ENCODE data around the gene RTKN. TPM values are rescaled to one million over a fixed set of nuclear protein-coding genes. Genes with fewer than 3 reads are reported as not detected.

RTKN gene
- total RNA-seq, 1 donor from 2014 or later, result 11.6 TPM

DNA sequence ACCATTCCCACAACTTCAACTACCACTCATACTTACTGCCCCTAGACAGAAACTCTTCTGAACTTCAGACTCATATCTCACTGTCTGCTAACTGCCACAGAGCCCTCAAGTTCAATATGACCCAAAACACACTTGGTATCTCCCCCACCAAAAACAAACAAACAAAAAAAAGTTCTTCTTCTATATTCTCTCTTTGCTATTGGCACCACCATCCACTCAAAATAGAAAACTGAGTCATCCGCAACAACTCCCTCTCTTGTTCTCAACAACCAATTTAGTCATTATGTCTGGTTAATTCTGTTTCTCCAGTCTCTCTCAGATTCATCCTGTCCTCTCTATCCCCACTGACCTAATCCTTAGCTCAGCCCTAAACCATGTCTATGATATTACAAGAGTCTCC is 54.4 kb downstream of the RTKN start:
- TF ChIP-seq CTCF (IDR thresholded peaks at IDR 0.05), result no peak
- no peaks in the 10 kb centered on the region for H3K9me3 Mint-ChIP-seq
- no peaks in the 10 kb centered on the region for H3K27me3 Mint-ChIP-seq
- H3K27ac Mint-ChIP-seq, result no peak overlapping the region
- POLR2A ChIA-PET, result no interaction called here
- ATAC-seq (ENCODE audit: low read depth), result no peak
- no peak for DNase-seq
- no peak overlapping the region for H3K4me3 Mint-ChIP-seq
- H3K4me1 Mint-ChIP-seq, result peaks cover 6% of the 10 kb centered on the region
- CTCF ChIA-PET, result no interaction called here
- peaks cover 18% of the 10 kb centered on the region for H3K36me3 Mint-ChIP-seq (ENCODE audit: low read depth)
- intact Hi-C loops (cut with micrococcal nuclease), result no loop called here

DNA sequence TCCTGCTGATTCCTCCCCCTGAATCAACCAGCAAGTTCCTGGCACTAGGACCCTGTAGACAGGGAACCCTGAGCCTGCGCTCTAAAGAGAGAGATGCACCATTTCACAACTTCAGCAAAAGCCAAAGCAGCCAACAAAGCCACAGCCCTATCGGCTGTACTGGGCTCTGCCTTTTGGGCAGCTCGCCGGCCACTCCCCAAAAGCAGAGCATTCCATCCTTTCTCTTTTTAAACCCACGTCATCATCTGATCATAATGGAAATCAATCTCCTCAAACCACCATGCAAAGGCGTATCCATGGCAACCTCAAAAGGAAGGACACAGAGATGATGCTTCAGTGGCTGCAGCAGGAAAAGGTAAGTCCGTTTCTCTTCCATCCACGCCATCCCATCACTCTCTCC is 56.3 kb downstream of the RTKN start:
- intact Hi-C loops (cut with micrococcal nuclease), result no loop called here
- Mint-ChIP-seq H3K36me3 (ENCODE audit: low read depth) (peaks cover 20% of the 10 kb centered on the region), H3K27me3 (no peaks in the 10 kb centered on the region), H3K9me3 (no peaks in the 10 kb centered on the region), H3K4me3 (no peak overlapping the region), H3K27ac (no peak overlapping the region), H3K4me1 (peaks cover 12% of the 10 kb centered on the region)
- ChIA-PET CTCF (no interaction called here), POLR2A (no interaction called here)
- no peak for TF ChIP-seq CTCF (IDR thresholded peaks at IDR 0.05)
- ATAC-seq (ENCODE audit: low read depth) (no peak), DNase-seq (no peak)

- no peaks in the 10 kb centered on the region for H3K9me3 Mint-ChIP-seq
- no peaks in the 10 kb centered on the region for H3K27me3 Mint-ChIP-seq
- no peak for TF ChIP-seq CTCF (IDR thresholded peaks at IDR 0.05)
- H3K36me3 Mint-ChIP-seq (ENCODE audit: low read depth), result peaks cover 22% of the 10 kb centered on the region
- H3K27ac Mint-ChIP-seq, result no peak overlapping the region
- POLR2A ChIA-PET, result no interaction called here
- H3K4me1 Mint-ChIP-seq, result peaks cover 18% of the 10 kb centered on the region
- no peak for ATAC-seq (ENCODE audit: low read depth)
- no peak overlapping the region for H3K4me3 Mint-ChIP-seq
- no peak for DNase-seq
- CTCF ChIA-PET, result no interaction called here
- intact Hi-C loops (cut with micrococcal nuclease), result no loop called here
These were observed 57.7 kb downstream of the RTKN start for GRCh38 chr2:74384051-74384450.

DNA sequence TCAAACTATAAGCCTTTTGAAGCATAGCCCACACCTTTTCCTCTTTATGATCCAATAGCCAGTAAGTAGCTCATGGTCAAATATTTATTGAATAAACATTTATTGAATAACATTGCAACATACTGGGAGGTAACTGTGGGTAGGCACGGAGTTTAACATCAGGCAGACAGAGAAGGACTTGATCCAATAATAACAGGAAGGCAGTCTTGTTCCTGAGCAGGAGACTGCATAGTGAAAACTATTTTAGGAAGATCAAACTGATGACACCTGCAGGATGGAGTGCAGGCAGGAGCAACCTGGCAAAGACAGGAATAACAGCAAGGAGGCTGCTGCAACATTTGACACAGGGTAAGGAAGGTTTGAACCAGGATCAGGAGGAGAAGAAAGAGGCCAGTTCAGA is 58.5 kb downstream of the RTKN start:
- Mint-ChIP-seq H3K4me3 (no peak overlapping the region), H3K27me3 (no peaks in the 10 kb centered on the region), H3K36me3 (ENCODE audit: low read depth) (peaks cover 22% of the 10 kb centered on the region), H3K9me3 (no peaks in the 10 kb centered on the region), H3K4me1 (peaks cover 18% of the 10 kb centered on the region), H3K27ac (no peak overlapping the region)
- no peak for TF ChIP-seq CTCF (IDR thresholded peaks at IDR 0.05)
- POLR2A ChIA-PET, result interaction anchor here (0.7 kb wide), 1 partner anchor 100 kb away, joined by 3 read pairs; no protein-coding TSS in a partner anchor
- DNase-seq, result no peak
- intact Hi-C loops (cut with micrococcal nuclease), result no loop called here
- ATAC-seq (ENCODE audit: low read depth), result no peak
- CTCF ChIA-PET, result interaction anchor here (0.7 kb wide), 1 partner anchor 9 kb away, joined by 3 read pairs; no protein-coding TSS in a partner anchor

DNA sequence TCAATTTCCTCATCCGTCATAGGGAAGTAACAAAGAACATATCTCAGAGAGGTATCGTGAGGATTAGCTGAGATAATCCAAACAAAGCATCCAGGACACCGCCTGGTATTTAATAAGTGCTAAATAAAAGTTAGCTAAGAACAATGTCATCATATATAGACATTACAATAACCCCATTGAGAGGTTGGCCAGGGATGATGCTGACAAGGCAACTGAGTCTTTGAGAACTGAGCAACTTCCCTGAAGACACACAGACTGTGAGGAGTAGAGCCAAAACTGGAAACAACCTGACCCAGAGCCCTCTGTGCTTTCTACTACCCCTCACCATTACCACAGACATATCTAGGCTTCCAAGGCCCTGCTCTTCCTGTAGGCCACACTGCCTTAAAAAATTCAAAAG is 60.0 kb downstream of the RTKN start:
- no peak for ATAC-seq (ENCODE audit: low read depth)
- Mint-ChIP-seq H3K27ac (no peak overlapping the region), H3K27me3 (no peaks in the 10 kb centered on the region), H3K36me3 (ENCODE audit: low read depth) (peaks cover 36% of the 10 kb centered on the region), H3K9me3 (no peaks in the 10 kb centered on the region), H3K4me3 (no peak overlapping the region), H3K4me1 (peaks cover 18% of the 10 kb centered on the region)
- ChIA-PET CTCF (interaction anchor here (0.6 kb wide), 1 partner anchor 888 kb away, joined by 3 read pairs; no protein-coding TSS in a partner anchor), POLR2A (no interaction called here)
- TF ChIP-seq CTCF (IDR thresholded peaks at IDR 0.05), result no peak
- intact Hi-C loops (cut with micrococcal nuclease), result no loop called here
- DNase-seq, result no peak

Measured in activated B cell treated with CpG ODN at 0.5 μM for 24 hours (primary cell).